ENCODE results near the gene PEX6. TPM values are rescaled to one million over a fixed set of nuclear protein-coding genes. Genes with fewer than 3 reads are reported as not detected.

PEX6 gene
- total and polyA plus RNA-seq, 7 donors, result 12.0 to 37.8 (median 24.1) TPM

DNA sequence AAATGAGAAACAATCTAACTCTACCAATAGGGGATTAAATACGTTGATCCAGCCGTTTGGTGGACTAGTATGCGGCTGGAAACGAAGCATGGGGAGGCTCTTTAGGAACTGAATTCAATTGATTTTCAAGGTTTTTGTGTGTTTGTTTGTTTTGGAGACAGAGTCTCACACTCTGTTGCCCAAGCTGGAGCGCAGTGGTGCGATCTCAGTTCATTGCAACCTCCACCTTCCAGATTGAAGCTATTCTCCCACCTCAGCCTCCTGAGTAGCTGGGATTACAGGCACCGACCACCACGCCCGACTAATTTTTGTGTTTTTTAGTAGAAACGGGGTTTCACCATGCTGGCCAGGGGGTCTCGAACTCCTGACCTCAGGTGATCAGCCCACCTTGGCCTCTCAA is 42.6 kb downstream of the PEX6 start:
- Histone ChIP-seq H3K27ac (no peak overlapping the region), H3K9me3 (no peaks in the 10 kb centered on the region), H3K4me1 (no peaks in the 10 kb centered on the region), H3K4me3 (no peak overlapping the region), H3K36me3 (ENCODE audit: insufficient read depth in 1 of 2, low read depth in 1 of 2) (peaks cover 3 to 53% of the 10 kb centered on the region in 2 donors), H3K27me3 (ENCODE audit: insufficient read depth in 3 of 3, low read length in 2 of 3) (no peaks in the 10 kb centered on the region)
- 87 to 95% (median 94%) methylated on average over 11 of the region's 11 CpGs for WGBS, 3 donors
- intact Hi-C loops (cut with DNase I), result no loop called here
- DNase-seq, result no peak
- no peak for ATAC-seq
- TF ChIP-seq, protein P1, sequence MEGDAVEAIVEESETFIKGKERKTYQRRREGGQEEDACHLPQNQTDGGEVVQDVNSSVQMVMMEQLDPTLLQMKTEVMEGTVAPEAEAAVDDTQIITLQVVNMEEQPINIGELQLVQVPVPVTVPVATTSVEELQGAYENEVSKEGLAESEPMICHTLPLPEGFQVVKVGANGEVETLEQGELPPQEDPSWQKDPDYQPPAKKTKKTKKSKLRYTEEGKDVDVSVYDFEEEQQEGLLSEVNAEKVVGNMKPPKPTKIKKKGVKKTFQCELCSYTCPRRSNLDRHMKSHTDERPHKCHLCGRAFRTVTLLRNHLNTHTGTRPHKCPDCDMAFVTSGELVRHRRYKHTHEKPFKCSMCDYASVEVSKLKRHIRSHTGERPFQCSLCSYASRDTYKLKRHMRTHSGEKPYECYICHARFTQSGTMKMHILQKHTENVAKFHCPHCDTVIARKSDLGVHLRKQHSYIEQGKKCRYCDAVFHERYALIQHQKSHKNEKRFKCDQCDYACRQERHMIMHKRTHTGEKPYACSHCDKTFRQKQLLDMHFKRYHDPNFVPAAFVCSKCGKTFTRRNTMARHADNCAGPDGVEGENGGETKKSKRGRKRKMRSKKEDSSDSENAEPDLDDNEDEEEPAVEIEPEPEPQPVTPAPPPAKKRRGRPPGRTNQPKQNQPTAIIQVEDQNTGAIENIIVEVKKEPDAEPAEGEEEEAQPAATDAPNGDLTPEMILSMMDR (IDR thresholded peaks at IDR 0.05), result no peak

DNA sequence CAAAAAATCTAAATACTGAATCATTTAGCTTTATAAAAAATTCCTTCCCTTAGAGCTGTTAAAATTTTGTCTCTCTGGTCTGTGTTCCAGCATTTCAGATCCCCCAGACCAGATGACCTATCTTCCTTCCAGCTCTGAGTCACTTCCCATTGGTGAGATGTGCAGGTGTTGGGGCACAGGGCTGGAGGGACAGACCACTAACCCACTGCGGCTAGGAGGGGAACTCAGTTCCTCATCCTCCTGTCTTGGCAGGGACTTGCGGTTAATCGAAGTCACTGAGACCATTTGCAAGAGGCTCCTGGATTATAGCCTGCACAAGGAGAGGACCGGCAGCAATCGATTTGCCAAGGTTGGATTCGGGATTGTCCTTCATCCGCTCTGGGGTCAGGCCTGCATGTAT is 43.7 kb downstream of the PEX6 start:
- H3K27ac ChIP-seq, result no peak overlapping the region
- WGBS, 3 donors, result 80 to 87% (median 86%) methylated on average over 7 of the region's 7 CpGs
- DNase-seq (no peak), ATAC-seq (no peak)
- intact Hi-C loops (cut with DNase I), result no loop called here
- no peak overlapping the region for H3K4me3 ChIP-seq
- H3K36me3 ChIP-seq (ENCODE audit: insufficient read depth in 1 of 2, low read depth in 1 of 2), result peaks cover 3 to 53% of the 10 kb centered on the region in 2 donors
- H3K4me1 ChIP-seq, result peaks cover 6% of the 10 kb centered on the region
- TF ChIP-seq, protein P1 (IDR thresholded peaks at IDR 0.05), result no peak
- no peaks in the 10 kb centered on the region for H3K27me3 ChIP-seq (ENCODE audit: insufficient read depth in 3 of 3, low read length in 2 of 3)
- no peaks in the 10 kb centered on the region for H3K9me3 ChIP-seq

DNA sequence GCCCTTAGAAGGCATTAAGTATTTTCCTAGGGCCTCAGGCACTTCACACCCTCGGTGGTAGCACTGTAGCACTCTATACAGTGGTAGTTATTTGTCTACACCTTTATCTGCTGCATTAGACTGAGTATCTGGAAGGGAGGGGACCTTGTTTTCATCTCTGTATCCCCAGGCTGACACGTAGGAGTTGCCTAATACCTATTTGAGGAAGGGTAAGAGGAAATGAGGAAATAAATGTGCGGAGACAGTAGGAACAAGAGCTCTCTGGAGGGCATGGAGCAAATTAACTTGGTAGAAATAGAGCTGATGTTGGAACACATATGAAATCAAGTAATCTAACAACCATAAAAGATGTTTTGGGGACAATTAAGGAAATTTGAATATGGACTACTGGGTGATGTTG is 45.8 kb downstream of the PEX6 start:
- TF ChIP-seq, protein P1 (IDR thresholded peaks at IDR 0.05), result no peak
- WGBS, 3 donors, result 53 to 65% (median 57%) methylated on average over 3 of the region's 3 CpGs
- Histone ChIP-seq H3K9me3 (no peaks in the 10 kb centered on the region), H3K27ac (no peak overlapping the region), H3K36me3 (ENCODE audit: insufficient read depth in 1 of 2, low read depth in 1 of 2) (peaks cover 3 to 41% of the 10 kb centered on the region in 2 donors), H3K4me1 (peaks cover 13% of the 10 kb centered on the region), H3K4me3 (no peak overlapping the region), H3K27me3 (ENCODE audit: insufficient read depth in 3 of 3, low read length in 2 of 3) (no peaks in the 10 kb centered on the region)
- DNase-seq (no peak), ATAC-seq (no peak)
- intact Hi-C loops (cut with DNase I), result loop anchor here in 1 of 2 donors (5.0 kb wide), 1 partner anchor 39 kb away; no protein-coding TSS in a partner anchor

DNA sequence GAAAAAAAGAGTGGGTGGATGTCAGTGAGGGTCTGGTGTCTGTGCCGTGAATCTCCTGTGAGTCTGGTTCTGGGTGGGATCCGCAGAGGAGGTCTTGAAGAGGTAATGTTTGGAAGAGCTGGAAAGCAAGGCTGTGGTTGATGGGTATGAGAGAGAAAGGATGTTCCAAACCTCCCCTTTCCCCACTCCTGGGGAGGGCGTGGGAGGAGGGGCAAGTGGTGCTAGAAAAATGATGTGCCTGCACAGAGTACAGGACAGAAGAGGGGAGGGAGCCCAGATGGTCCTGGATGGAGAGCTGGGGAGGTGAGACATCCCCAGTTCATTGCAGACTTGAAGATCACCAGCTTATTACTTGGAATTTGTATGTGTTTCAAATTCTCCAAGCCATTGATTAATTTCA is 46.6 kb downstream of the PEX6 start:
- intact Hi-C loops (cut with DNase I), result loop anchor here in 1 of 2 donors (5.0 kb wide), 1 partner anchor 40 kb away; no protein-coding TSS in a partner anchor
- no peaks in the 10 kb centered on the region for H3K27me3 ChIP-seq (ENCODE audit: insufficient read depth in 3 of 3, low read length in 2 of 3)
- WGBS, 3 donors, result 90 to 94% (median 94%) methylated on average over 3 of the region's 3 CpGs
- H3K9me3 ChIP-seq, result no peaks in the 10 kb centered on the region
- H3K27ac ChIP-seq, result no peak overlapping the region
- TF ChIP-seq, protein P1 (IDR thresholded peaks at IDR 0.05), result no peak
- H3K4me3 ChIP-seq, result no peak overlapping the region
- no peak for DNase-seq
- H3K4me1 ChIP-seq, result peaks cover 13% of the 10 kb centered on the region
- no peak for ATAC-seq
- peaks cover 3 to 33% of the 10 kb centered on the region in 2 donors for H3K36me3 ChIP-seq (ENCODE audit: insufficient read depth in 1 of 2, low read depth in 1 of 2)

DNA sequence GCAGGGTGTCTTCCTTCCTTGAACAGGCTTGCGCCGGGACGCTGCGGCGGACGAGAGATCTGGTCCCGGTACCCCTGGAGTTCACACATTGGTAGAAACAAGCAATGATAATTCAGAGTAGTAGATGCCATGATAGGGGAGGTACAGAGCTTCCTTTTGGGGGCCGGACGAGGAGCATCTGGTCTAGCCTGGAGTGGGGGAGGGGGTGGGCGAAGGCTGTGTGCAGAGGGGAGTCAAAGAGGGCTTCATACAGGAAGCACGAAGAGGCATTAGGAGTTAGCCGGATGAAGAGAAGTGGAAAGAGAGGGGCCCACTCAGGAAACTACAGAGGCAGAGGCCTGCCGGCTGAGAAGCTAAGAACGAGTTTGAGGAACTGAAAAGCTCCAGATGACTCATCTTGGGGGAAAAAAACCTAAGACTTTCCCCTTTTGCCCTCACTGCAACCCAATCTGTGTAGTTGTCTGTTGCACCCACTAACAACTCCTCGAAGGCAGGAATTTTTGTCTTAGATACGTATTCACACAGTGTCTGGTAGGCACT is 49.1 kb downstream of the PEX6 start:
- Histone ChIP-seq H3K27ac (peak overlapping the region; percentile 89), H3K9me3 (no peaks in the 10 kb centered on the region), H3K27me3 (ENCODE audit: insufficient read depth in 3 of 3, low read length in 2 of 3) (no peaks in the 10 kb centered on the region), H3K4me3 (peak overlapping the region; percentile 91), H3K36me3 (ENCODE audit: insufficient read depth in 1 of 2, low read depth in 1 of 2) (peaks cover 0 to 8% of the 10 kb centered on the region in 2 donors), H3K4me1 (peaks cover 13% of the 10 kb centered on the region)
- WGBS, 3 donors, result 4 to 7% (median 5%) methylated on average over 16 of the region's 16 CpGs
- no peak for DNase-seq
- intact Hi-C loops (cut with DNase I), result loop anchor here in 1 of 2 donors (5.0 kb wide), 1 partner anchor 42 kb away; no protein-coding TSS in a partner anchor
- TF ChIP-seq, protein P1 (IDR thresholded peaks at IDR 0.05), result no peak
- ATAC-seq, result peak in 2 of 4 donors; percentile 4 to 10

Data from psoas muscle (tissue), 8 donors.